Measurements from ENCODE around the gene GIGYF1.
"Not testable (repeated sequence)": the region's sequence is repeated elsewhere in the genome, so short reads cannot be mapped to it uniquely, and the experiment has no call there.

The GIGYF1 gene

GRCh38 chr7:100730136-100730800 lies 36.2 kb upstream of the GIGYF1 start:
- no peak overlapping the region for H3K27ac Mint-ChIP-seq
- H3K9me3 Mint-ChIP-seq, result no peaks in the 10 kb centered on the region
- DNase-seq, result no peak

DNA sequence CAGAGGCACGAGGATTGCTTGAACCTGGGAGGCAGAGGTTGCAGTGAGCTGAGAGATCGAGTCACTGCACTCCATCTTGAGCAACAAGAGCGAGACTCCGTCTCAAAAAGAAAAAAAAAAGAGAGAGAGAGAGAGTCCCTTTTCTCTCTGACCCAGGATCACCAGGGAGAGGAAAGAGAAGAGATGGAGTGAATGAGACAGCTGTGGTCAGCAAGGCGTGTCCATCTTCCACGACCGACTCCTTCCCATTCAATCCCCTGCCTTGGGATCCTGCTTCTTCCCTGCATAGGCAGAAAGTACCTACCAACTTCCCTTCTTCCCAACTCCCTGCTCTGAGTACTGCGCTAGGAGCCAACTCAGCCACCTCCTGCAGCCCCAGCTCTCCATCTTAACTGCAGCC lies 34.1 kb upstream of the GIGYF1 start:
- no peaks in the 10 kb centered on the region for H3K36me3 Mint-ChIP-seq (ENCODE audit: low read depth)
- H3K9me3 Mint-ChIP-seq, result no peaks in the 10 kb centered on the region
- DNase-seq, result no peak
- no peak overlapping the region for H3K4me3 Mint-ChIP-seq
- H3K27ac Mint-ChIP-seq, result no peak overlapping the region
- H3K27me3 Mint-ChIP-seq (ENCODE audit: low read depth, poor library complexity), result peaks cover 75% of the 10 kb centered on the region
- H3K4me1 Mint-ChIP-seq, result peaks cover 7% of the 10 kb centered on the region
- no peak for TF ChIP-seq CTCF (IDR thresholded peaks at IDR 0.05)

More at GRCh38 chr7:100730136-100730800, 36.2 kb upstream of the GIGYF1 start:
- no peaks in the 10 kb centered on the region for H3K4me1 Mint-ChIP-seq
- no peaks in the 10 kb centered on the region for H3K36me3 Mint-ChIP-seq (ENCODE audit: low read depth)
- H3K4me3 Mint-ChIP-seq, result no peak overlapping the region
- TF ChIP-seq CTCF (IDR thresholded peaks at IDR 0.05), result no peak
- peaks cover 59% of the 10 kb centered on the region for H3K27me3 Mint-ChIP-seq (ENCODE audit: low read depth, poor library complexity)

DNA sequence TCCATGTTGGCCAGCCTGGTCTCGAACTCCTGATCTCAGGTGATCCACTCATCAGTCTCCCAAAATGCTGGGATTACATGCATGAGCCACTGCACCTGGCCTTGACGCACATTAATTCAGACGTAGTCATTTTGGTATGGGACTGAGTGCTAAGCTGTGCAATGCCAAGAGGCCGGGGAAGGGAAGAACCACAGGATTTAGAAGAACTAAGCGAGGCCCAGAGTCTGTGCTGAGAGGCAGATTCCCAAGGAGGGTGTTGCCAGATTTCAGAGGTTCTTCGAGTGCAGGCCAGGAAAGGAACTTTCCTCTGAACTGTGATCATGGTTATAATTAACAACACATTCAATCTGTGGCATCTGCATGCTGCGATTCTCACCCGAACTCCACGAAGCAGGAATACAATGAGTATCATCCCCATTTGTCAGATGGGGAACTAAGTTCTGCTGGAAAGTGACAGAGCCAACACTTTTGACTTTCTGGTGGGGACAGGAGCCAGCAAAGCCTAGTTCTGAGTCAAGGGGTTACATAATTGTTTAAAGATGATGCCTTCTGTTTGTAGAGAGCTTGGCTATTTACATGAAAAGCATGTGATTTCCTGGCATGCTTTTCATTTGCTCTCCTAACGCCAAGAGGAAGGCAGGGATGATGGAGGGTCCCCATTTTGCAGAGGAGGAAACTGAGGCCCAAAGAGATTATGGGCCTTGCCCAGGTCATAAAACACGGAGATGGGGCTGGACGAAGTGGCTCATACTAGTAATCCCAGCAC lies 33.1 kb upstream of the GIGYF1 start:
- H3K4me3 Mint-ChIP-seq, result no peak overlapping the region
- no peaks in the 10 kb centered on the region for H3K36me3 Mint-ChIP-seq (ENCODE audit: low read depth)
- H3K27ac Mint-ChIP-seq, result no peak overlapping the region
- no peaks in the 10 kb centered on the region for H3K9me3 Mint-ChIP-seq
- TF ChIP-seq CTCF (IDR thresholded peaks at IDR 0.05), result no peak
- H3K27me3 Mint-ChIP-seq (ENCODE audit: low read depth, poor library complexity), result peaks cover 76% of the 10 kb centered on the region
- no peak for DNase-seq
- H3K4me1 Mint-ChIP-seq, result peaks cover 11% of the 10 kb centered on the region

GRCh38 chr7:100724364-100724763 lies 30.3 kb upstream of the GIGYF1 start:
- not testable (repeated sequence) for H3K4me3 Mint-ChIP-seq; H3K9me3 Mint-ChIP-seq; DNase-seq; H3K36me3 Mint-ChIP-seq (ENCODE audit: low read depth); H3K27ac Mint-ChIP-seq
- peaks cover 19% of the 10 kb centered on the region for H3K4me1 Mint-ChIP-seq
- peaks cover 92% of the 10 kb centered on the region for H3K27me3 Mint-ChIP-seq (ENCODE audit: low read depth, poor library complexity)

- no peak overlapping the region for H3K4me3 Mint-ChIP-seq
- no peak for TF ChIP-seq CTCF (IDR thresholded peaks at IDR 0.05)
- H3K27ac Mint-ChIP-seq, result no peak overlapping the region
- peaks cover 19% of the 10 kb centered on the region for H3K4me1 Mint-ChIP-seq
- peaks cover 93% of the 10 kb centered on the region for H3K27me3 Mint-ChIP-seq (ENCODE audit: low read depth, poor library complexity)
- H3K36me3 Mint-ChIP-seq (ENCODE audit: low read depth), result peaks cover 5% of the 10 kb centered on the region
- H3K9me3 Mint-ChIP-seq, result peaks cover 11% of the 10 kb centered on the region
- DNase-seq, result no peak
Observed at GRCh38 chr7:100723732-100724275, 29.8 kb upstream of the GIGYF1 start.

GRCh38 chr7:100722480-100723212 lies 28.6 kb upstream of the GIGYF1 start:
- peaks cover 23% of the 10 kb centered on the region for H3K9me3 Mint-ChIP-seq
- no peak for TF ChIP-seq CTCF (IDR thresholded peaks at IDR 0.05)
- H3K4me1 Mint-ChIP-seq, result peaks cover 19% of the 10 kb centered on the region
- H3K4me3 Mint-ChIP-seq, result peak overlapping the region; percentile 49
- DNase-seq, result no peak
- peaks cover 9% of the 10 kb centered on the region for H3K36me3 Mint-ChIP-seq (ENCODE audit: low read depth)
- peaks cover 94% of the 10 kb centered on the region for H3K27me3 Mint-ChIP-seq (ENCODE audit: low read depth, poor library complexity)
- H3K27ac Mint-ChIP-seq, result no peak overlapping the region

Measured in nephron progenitor cell (in vitro differentiated cells).